Measurements from ENCODE around the gene MAP3K20.

DNA sequence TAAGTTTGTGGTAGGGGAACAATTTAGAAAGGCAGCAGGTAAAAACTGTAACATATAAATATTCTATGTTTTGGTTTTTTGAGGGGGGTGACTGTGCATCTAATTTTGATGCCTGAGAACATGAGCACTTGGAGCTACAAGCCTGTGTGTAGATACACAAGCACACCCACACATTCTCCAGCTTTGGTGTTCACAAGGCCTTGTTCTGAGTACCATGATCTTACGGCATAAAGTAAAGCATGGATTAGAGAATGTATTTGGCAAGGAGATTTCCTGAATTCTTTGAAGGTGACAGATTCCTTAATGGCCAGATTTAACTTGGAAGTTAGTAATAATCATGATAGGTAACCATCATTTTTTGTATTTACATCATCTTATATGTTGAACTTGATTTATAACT, 42.7 kb downstream of the MAP3K20 start:
- TF ChIP-seq, protein P1, sequence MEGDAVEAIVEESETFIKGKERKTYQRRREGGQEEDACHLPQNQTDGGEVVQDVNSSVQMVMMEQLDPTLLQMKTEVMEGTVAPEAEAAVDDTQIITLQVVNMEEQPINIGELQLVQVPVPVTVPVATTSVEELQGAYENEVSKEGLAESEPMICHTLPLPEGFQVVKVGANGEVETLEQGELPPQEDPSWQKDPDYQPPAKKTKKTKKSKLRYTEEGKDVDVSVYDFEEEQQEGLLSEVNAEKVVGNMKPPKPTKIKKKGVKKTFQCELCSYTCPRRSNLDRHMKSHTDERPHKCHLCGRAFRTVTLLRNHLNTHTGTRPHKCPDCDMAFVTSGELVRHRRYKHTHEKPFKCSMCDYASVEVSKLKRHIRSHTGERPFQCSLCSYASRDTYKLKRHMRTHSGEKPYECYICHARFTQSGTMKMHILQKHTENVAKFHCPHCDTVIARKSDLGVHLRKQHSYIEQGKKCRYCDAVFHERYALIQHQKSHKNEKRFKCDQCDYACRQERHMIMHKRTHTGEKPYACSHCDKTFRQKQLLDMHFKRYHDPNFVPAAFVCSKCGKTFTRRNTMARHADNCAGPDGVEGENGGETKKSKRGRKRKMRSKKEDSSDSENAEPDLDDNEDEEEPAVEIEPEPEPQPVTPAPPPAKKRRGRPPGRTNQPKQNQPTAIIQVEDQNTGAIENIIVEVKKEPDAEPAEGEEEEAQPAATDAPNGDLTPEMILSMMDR (IDR thresholded peaks at IDR 0.05), result no peak
- TF ChIP-seq POLR2A (IDR thresholded peaks at IDR 0.05) (no peak), POLR2AphosphoS5 (IDR thresholded peaks at IDR 0.05) (no peak)
